ENCODE data around the gene ETV6.

The ETV6 gene

GRCh38 chr12:11929714-11930113 is 280.2 kb downstream of the ETV6 start:
- no peak for DNase-seq (ENCODE audit: low spot score)

DNA sequence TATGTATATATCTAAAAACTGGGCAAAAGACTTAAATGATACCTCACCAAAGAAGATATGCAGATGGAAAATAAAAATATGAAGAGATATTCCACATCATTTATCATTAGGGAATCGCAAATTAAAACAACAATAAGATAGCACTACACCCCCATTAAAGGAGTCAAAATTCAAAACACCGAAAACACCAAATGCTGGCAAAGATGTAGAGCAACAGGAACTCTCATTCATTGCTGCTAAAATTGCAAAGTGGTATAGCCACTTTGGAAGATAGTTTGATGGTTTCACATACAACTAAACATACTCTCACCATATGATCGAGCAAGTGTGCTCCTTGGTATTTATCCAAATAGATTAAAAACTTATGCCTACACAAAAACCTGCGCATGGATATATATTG is 289.7 kb downstream of the ETV6 start:
- DNase-seq (ENCODE audit: low spot score): no peak

GRCh38 chr12:11941606-11942337 is 292.3 kb downstream of the ETV6 start:
- no peak for DNase-seq (ENCODE audit: low spot score)

DNA sequence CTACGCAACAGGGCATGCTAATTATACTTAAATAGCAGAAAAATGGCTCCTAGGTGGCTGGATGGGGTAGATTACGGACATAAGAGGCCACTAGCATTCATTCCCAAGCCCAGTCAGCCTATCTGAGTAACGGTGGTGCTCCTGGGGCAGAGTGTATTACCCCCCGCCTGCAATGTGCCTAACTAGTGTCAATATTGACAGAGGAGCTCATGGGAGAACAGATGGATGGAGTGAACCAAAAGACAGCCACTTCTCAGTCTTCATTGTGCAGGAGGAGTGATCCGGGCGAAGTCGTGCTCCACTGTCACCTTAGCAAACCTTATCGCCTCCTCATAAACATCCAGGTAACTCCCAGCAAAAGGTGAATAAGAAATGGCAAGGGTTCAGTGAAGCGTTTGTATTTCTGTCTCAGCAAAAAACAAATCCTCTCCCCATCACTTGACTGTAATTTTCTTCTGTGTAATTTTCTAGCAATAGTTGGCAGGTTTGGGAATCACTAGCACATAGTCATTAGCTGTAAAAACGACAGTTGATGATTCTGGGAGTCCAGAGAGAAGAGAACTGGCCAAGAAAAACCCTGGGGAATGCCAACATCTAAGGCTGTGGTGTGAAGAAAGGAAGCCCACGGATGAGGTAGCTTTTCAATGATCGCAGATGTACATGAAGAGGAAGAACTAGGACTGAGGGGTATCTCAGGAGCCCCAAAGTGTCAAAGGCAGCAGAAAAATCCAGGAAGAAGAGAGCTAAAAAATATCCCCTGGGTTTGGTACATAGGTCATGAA is 294.6 kb downstream of the ETV6 start:
- no peak for DNase-seq (ENCODE audit: low spot score)

All from hematopoietic multipotent progenitor cell treated with erythropoietin and hydrocortisone succinate and interleukin-3 and kit ligand, for 17 days (in vitro differentiated cells).